Smooth muscle cell (in vitro differentiated cells): ENCODE data around the gene KCNMB4. TPM values are rescaled to one million over a fixed set of nuclear protein-coding genes. Genes with fewer than 3 reads are reported as not detected.

Experiments
- DNase-seq: peaks from one replicate; lab custom pipeline; 2025; ENCODE audit not compliant: unreplicated experiment; lab: John Stamatoyannopoulos, UW
- H2AFZ ChIP-seq: fragments of 200-600 bp; sonication (generic); 2 replicates; pipeline ENCODE4 v1.6.0; 2016; ENCODE audit warnings: antibody characterized with exemption, low read depth, mild to moderate bottlenecking
- H3F3A ChIP-seq: fragments of 200-600 bp; sonication (generic); 2 replicates; pipeline ENCODE4 v1.6.0; 2017; ENCODE audit warnings: antibody characterized with exemption, low read depth
- H3K27ac ChIP-seq: fragments of 200-600 bp; sonication (generic); 2 replicates; pipeline ENCODE4 v1.5.1; 2016; ENCODE audit warnings: low read depth, mild to moderate bottlenecking
- H3K27me3 ChIP-seq: fragments of 200-600 bp; sonication (generic); 2 replicates; pipeline ENCODE4 v1.6.1; 2016; ENCODE audit warnings: low read depth, mild to moderate bottlenecking
- H3K36me3 ChIP-seq: fragments of 200-600 bp; sonication (generic); 2 replicates; pipeline ENCODE4 v1.5.1; 2016; ENCODE audit warnings: low read depth
- H3K4me1 ChIP-seq: fragments of 200-600 bp; sonication (generic); 2 replicates; pipeline ENCODE4 v1.5.1; 2016; ENCODE audit warnings: low read depth
- H3K4me2 ChIP-seq: fragments of 200-600 bp; sonication (generic); 2 replicates; pipeline ENCODE4 v1.6.0; 2016; ENCODE audit warnings: mild to moderate bottlenecking
- H3K4me3 ChIP-seq: fragments of 200-600 bp; sonication (generic); 2 replicates; pipeline ENCODE4 v1.5.1; 2016; ENCODE audit warnings: mild to moderate bottlenecking
- H3K79me2 ChIP-seq: fragments of 200-600 bp; sonication (generic); 2 replicates; pipeline ENCODE4 v1.6.0; 2016; ENCODE audit warnings: low read depth, mild to moderate bottlenecking
- H3K9ac ChIP-seq: fragments of 200-600 bp; sonication (generic); 2 replicates; pipeline ENCODE4 v1.6.0; 2016; ENCODE audit warnings: low read depth
- H3K9me3 ChIP-seq: fragments of 200-600 bp; sonication (generic); replicated peaks from 2 replicates; pipeline ENCODE4 v1.5.1; 2016; ENCODE audit warnings: low read depth
- H4K20me1 ChIP-seq: fragments of 200-600 bp; sonication (generic); 2 replicates; pipeline ENCODE4 v1.6.0; 2016; ENCODE audit warnings: low read depth
- WGBS: methylation state at CpG from one replicate; pipeline ENCODE4 v1.1.7; 2016; ENCODE audit warnings: low lambda C conversion rate; 5-methylcytosine and 5-hydroxymethylcytosine counted together
- polyA plus RNA-seq: library from polyadenylated mRNA; unstranded; fragments of >200 nt; fragmentation: Nextera tagmentation; extraction: Ambion mirVana; gene quantifications from 2 replicates; pipeline ENCODE4 v1.2.1, GENCODE V29; 2016
- total RNA-seq: library from RNA; depleted of rRNA; stranded (reverse); fragments of >200 nt; gene quantifications from 2 replicates; pipeline ENCODE4 v1.2.3, GENCODE V29; 2014
- TF ChIP-seq, protein P1 (sequence below): fragments of 200-600 bp; sonication (generic); IDR thresholded peaks from 2 replicates; pipeline ENCODE4 v1.5.1; 2017; ENCODE audit warnings: borderline replicate concordance, mild to moderate bottlenecking, antibody characterized with exemption; ENCODE audit not compliant: insufficient read depth, poor library complexity, severe bottlenecking

The KCNMB4 gene
- total and polyA plus RNA-seq, 2 experiments from 2014 or later: 8.5 to 8.9 TPM

DNA sequence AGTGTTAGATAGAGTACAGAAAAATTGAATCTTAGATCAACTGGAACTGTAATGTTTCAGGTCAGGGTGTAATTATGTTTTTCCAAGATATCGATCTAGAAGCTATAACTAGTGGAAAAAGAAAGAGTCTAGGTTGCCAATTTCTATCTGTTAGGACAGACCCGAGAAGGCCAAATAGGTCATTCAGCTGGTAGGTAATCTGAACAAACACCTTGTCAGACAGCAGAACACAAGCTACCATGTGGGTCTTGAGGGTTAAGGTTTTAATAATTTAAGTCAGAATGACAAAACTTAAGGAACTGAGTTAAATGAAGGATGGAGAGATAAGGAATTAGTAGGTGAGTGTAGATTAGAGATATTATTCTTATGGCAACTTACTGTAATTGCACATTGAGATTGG lies 44.9 kb upstream of the KCNMB4 start:
- no peak overlapping the region for H2AFZ ChIP-seq
- WGBS: 94% methylated on average over 2 of the region's 2 CpGs

DNA sequence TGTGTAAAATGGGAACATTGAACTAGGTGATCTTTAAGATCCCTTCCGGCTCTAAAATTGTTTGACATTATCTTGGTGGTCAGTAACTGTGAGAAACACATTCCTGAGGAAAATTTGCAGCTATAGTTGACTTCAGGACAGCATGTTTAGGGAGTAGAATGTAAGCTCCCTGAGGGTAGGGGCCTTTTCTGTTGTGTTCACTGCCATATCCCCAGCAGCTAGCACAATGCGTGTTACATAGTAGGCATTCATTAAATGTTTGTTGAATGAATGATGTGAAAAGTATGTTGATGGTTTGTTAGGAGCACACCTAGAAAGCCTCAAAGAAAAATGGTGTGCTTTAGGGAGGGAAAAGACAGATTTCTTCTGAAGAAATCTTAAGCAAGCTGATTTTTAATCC lies 38.5 kb upstream of the KCNMB4 start:
- Histone ChIP-seq H2AFZ (no peak overlapping the region), H3K36me3 (no peaks in the 10 kb centered on the region), H3K27ac (no peak overlapping the region), H3F3A (no peaks in the 10 kb centered on the region), H3K4me1 (no peaks in the 10 kb centered on the region), H3K9ac (no peak overlapping the region), H4K20me1 (peaks cover 58% of the 10 kb centered on the region), H3K27me3 (no peaks in the 10 kb centered on the region), H3K4me3 (no peak overlapping the region), H3K79me2 (peaks cover 50% of the 10 kb centered on the region), H3K4me2 (no peak overlapping the region), H3K9me3 (no peaks in the 10 kb centered on the region)
- no peak for DNase-seq
- TF ChIP-seq, protein P1, sequence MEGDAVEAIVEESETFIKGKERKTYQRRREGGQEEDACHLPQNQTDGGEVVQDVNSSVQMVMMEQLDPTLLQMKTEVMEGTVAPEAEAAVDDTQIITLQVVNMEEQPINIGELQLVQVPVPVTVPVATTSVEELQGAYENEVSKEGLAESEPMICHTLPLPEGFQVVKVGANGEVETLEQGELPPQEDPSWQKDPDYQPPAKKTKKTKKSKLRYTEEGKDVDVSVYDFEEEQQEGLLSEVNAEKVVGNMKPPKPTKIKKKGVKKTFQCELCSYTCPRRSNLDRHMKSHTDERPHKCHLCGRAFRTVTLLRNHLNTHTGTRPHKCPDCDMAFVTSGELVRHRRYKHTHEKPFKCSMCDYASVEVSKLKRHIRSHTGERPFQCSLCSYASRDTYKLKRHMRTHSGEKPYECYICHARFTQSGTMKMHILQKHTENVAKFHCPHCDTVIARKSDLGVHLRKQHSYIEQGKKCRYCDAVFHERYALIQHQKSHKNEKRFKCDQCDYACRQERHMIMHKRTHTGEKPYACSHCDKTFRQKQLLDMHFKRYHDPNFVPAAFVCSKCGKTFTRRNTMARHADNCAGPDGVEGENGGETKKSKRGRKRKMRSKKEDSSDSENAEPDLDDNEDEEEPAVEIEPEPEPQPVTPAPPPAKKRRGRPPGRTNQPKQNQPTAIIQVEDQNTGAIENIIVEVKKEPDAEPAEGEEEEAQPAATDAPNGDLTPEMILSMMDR: no peak
- 96% methylated on average over 2 of the region's 2 CpGs for WGBS

More for the DNA sequence above, 44.9 kb upstream of the KCNMB4 start:
- TF ChIP-seq, protein P1: no peak
- H4K20me1 ChIP-seq: peaks cover 81% of the 10 kb centered on the region
- no peak overlapping the region for H3K9ac ChIP-seq
- no peaks in the 10 kb centered on the region for H3K9me3 ChIP-seq
- DNase-seq: no peak
- H3F3A ChIP-seq: no peaks in the 10 kb centered on the region
- H3K4me3 ChIP-seq: no peak overlapping the region
- no peaks in the 10 kb centered on the region for H3K36me3 ChIP-seq
- H3K27ac ChIP-seq: no peak overlapping the region
- peaks cover 66% of the 10 kb centered on the region for H3K79me2 ChIP-seq
- H3K27me3 ChIP-seq: no peaks in the 10 kb centered on the region
- H3K4me1 ChIP-seq: no peaks in the 10 kb centered on the region
- H3K4me2 ChIP-seq: no peak overlapping the region

DNA sequence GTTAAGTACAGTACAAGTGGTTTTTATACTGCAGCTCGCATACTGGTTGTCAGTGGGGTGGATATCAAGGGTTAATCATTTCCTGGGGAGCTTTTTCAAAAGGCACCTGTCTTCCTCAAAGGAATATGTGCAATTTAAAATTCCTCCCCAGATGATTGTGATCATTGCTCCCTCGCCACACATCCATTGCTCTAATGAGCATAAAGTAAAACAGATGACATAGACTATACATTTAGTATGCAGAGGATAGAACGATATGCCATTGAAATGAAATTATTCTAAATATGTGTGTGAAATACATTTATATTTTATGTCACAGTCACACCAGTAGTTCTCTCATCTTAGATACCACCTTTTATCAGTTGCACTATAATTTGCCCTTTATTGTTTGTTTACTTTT lies 36.4 kb upstream of the KCNMB4 start:
- H3K36me3 ChIP-seq: peaks cover 4% of the 10 kb centered on the region
- no peaks in the 10 kb centered on the region for H3K4me1 ChIP-seq
- peaks cover 49% of the 10 kb centered on the region for H4K20me1 ChIP-seq
- H3K9me3 ChIP-seq: no peaks in the 10 kb centered on the region
- TF ChIP-seq, protein P1: no peak
- 77% methylated on average over 3 of the region's 3 CpGs for WGBS
- H3K79me2 ChIP-seq: peaks cover 60% of the 10 kb centered on the region
- H3K27ac ChIP-seq: no peak overlapping the region
- H3K4me2 ChIP-seq: no peak overlapping the region
- H3K27me3 ChIP-seq: no peaks in the 10 kb centered on the region
- DNase-seq: no peak
- H3F3A ChIP-seq: no peaks in the 10 kb centered on the region
- H3K4me3 ChIP-seq: no peak overlapping the region
- no peak overlapping the region for H3K9ac ChIP-seq
- H2AFZ ChIP-seq: no peak overlapping the region

DNA sequence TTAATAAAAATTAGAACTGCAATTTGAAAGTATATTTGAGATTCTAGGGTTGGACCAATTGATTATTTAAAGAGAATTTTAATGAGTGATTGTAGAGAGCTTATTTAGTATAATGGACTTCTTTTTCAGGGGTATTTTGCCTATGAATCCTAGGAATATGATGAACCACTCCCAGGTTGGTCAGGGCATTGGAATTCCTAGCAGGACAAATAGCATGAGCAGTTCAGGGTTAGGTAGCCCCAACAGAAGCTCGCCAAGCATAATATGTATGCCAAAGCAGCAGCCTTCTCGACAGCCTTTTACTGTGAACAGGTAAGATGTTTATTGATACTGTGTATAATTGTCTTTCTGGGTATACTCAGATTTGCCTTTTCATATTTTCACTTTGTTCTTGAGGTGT lies 35.9 kb upstream of the KCNMB4 start:
- Histone ChIP-seq H3K27ac (no peak overlapping the region), H3K9ac (no peak overlapping the region), H3K4me3 (no peak overlapping the region), H2AFZ (no peak overlapping the region), H3K9me3 (no peaks in the 10 kb centered on the region), H4K20me1 (peaks cover 49% of the 10 kb centered on the region), H3K4me1 (no peaks in the 10 kb centered on the region), H3F3A (no peaks in the 10 kb centered on the region), H3K4me2 (no peak overlapping the region), H3K27me3 (no peaks in the 10 kb centered on the region), H3K36me3 (peaks cover 4% of the 10 kb centered on the region), H3K79me2 (peaks cover 56% of the 10 kb centered on the region)
- no peak for DNase-seq
- TF ChIP-seq, protein P1: no peak
- 90% methylated on average over 2 of the region's 2 CpGs for WGBS
